Endothelial cell of umbilical vein (primary cell): ENCODE measurements around the gene RFX2. TPM values are rescaled to one million over a fixed set of nuclear protein-coding genes. Genes with fewer than 3 reads are reported as not detected.

Experiments used
- BruUV-seq: library from RNA; stranded (reverse); fragments of 400-500 nt; replicated peaks from 2 replicates; lab custom pipeline; 2021; lab: Mats Ljungman, UMichigan
- CTCF ChIA-PET: fragments of 300-600, 350-600 bp; sonication (Branson Sonifier 250); formaldehyde crosslinking; loops from one replicate; lab custom pipeline; 2021; ENCODE audit warnings: antibody characterized with exemption, inconsistent platforms; lab: Charles Lee
- POLR2A ChIA-PET: fragments of 300-600, 350-600 bp; sonication (Branson Sonifier 250); formaldehyde crosslinking; loops from one replicate; lab custom pipeline; 2021; ENCODE audit warnings: antibody characterized with exemption, inconsistent platforms; lab: Charles Lee
- DNase-seq: peaks from one replicate; pipeline ENCODE4 v3.0.0-alpha.2; 2011; ENCODE audit warnings: low read depth, low spot score
- FAIRE-seq: peaks from 2 replicates; lab custom pipeline; 2011; peaks lifted over from hg19 to GRCh38; lab: Jason Lieb, UNC
- H2AFZ ChIP-seq: 2 replicates; pipeline ENCODE4 v1.6.0; 2012; ENCODE audit warnings: low read depth, low read length, control low read depth, inconsistent platforms
- H3K27ac ChIP-seq: 2 replicates; pipeline ENCODE4 v1.5.1; 2011; ENCODE audit warnings: low read depth, mild to moderate bottlenecking, control low read depth, low read length, moderate library complexity; ENCODE audit not compliant: insufficient read depth
- H3K27me3 ChIP-seq, 2 experiments: 2 replicates each; pipeline versions ENCODE4 v1.6.0 to v1.6.1; 2011; ENCODE audit warnings: low read length in 2 of 2, mixed read lengths in 1 of 2; ENCODE audit not compliant: control insufficient read depth in 2 of 2, insufficient read depth in 2 of 2
- H3K36me3 ChIP-seq, 2 experiments: 2 replicates in 1 of 2; 3 replicates in 1 of 2; pipeline ENCODE4 v1.5.1; 2011; ENCODE audit warnings: low read length in 2 of 2, mild to moderate bottlenecking in 1 of 2, moderate library complexity in 1 of 2; ENCODE audit not compliant: control insufficient read depth in 2 of 2, insufficient read depth in 2 of 2; ENCODE audit errors: extremely low read depth in 1 of 2
- H3K4me1 ChIP-seq: 3 replicates; pipeline ENCODE4 v1.5.1; 2011; ENCODE audit warnings: mild to moderate bottlenecking, low read length; ENCODE audit not compliant: control insufficient read depth, insufficient read depth; ENCODE audit errors: extremely low read depth
- H3K4me2 ChIP-seq: 2 replicates; pipeline ENCODE4 v1.6.1; 2011; ENCODE audit warnings: low read length, control low read depth, mixed read lengths; ENCODE audit not compliant: insufficient read depth
- H3K4me3 ChIP-seq, 3 experiments: fragments of 200-600 bp in 1 of 3; sonication (generic), shearing (Covaris generic) in 1 of 3; replicated peaks in 1 of 3; 2 replicates each; pipeline ENCODE4 v1.5.1; 2011 to 2016; ENCODE audit warnings: control low read depth in 3 of 3, low read length in 3 of 3, mild to moderate bottlenecking in 2 of 3, inconsistent platforms in 1 of 3, low read depth in 1 of 3, moderate library complexity in 1 of 3; ENCODE audit not compliant: insufficient read depth in 1 of 3
- H3K79me2 ChIP-seq: 2 replicates; pipeline ENCODE4 v1.6.0; 2012; ENCODE audit warnings: low read length, inconsistent platforms; ENCODE audit not compliant: control insufficient read depth, insufficient read depth
- H3K9ac ChIP-seq: replicated peaks from 2 replicates; pipeline ENCODE3; 2011; ENCODE audit warnings: low read length, control low read depth; ENCODE audit not compliant: insufficient read depth; ENCODE audit errors: extremely low read depth
- H3K9me1 ChIP-seq: replicated peaks from 3 replicates; pipeline ENCODE4 v1.6.0; 2011; ENCODE audit warnings: mild to moderate bottlenecking, low read length; ENCODE audit not compliant: control insufficient read depth, insufficient read depth; ENCODE audit errors: extremely low read depth
- H3K9me3 ChIP-seq: replicated peaks from 2 replicates; pipeline ENCODE4 v1.5.1; 2012; ENCODE audit warnings: low read length, inconsistent platforms; ENCODE audit not compliant: control insufficient read depth, insufficient read depth
- H4K20me1 ChIP-seq: replicated peaks from 2 replicates; pipeline ENCODE3; 2011; ENCODE audit warnings: mild to moderate bottlenecking, low read length; ENCODE audit not compliant: control insufficient read depth, insufficient read depth; ENCODE audit errors: extremely low read depth
- EZH2 ChIP-seq: IDR thresholded peaks from 2 replicates; pipeline ENCODE4 v1.6.1; 2012; ENCODE audit warnings: borderline replicate concordance, low read depth, mild to moderate bottlenecking, moderate library complexity, low read length, inconsistent platforms; ENCODE audit not compliant: severe bottlenecking
- FOS ChIP-seq: IDR thresholded peaks from 2 replicates; pipeline ENCODE4 v1.6.1; 2011; ENCODE audit warnings: mild to moderate bottlenecking, low read length, moderate library complexity, borderline replicate concordance; ENCODE audit not compliant: insufficient read depth
- GATA2 ChIP-seq: IDR thresholded peaks from 2 replicates; pipeline ENCODE4 v1.7.0; 2011; ENCODE audit warnings: low read depth, mild to moderate bottlenecking, moderate library complexity, mixed read lengths, low read length; ENCODE audit not compliant: insufficient read length, insufficient read depth
- JUN ChIP-seq: IDR thresholded peaks from 2 replicates; pipeline ENCODE4 v1.6.1; 2011; ENCODE audit warnings: borderline replicate concordance, low read depth; ENCODE audit not compliant: insufficient read length, insufficient read depth
- MYC ChIP-seq: IDR thresholded peaks from one replicate; pipeline ENCODE4 v1.6.1; 2011; ENCODE audit warnings: mild to moderate bottlenecking, low read depth, low read length
- POLR2A ChIP-seq: IDR thresholded peaks from 2 replicates; pipeline ENCODE4 v1.6.1; 2012; ENCODE audit warnings: low read depth, mild to moderate bottlenecking, control low read depth, low read length
- POLR2AphosphoS5 ChIP-seq: IDR thresholded peaks from 2 replicates; pipeline ENCODE4 v1.6.1; 2012; ENCODE audit warnings: low read depth, mild to moderate bottlenecking, control low read depth, low read length, moderate library complexity; ENCODE audit not compliant: insufficient read depth
- dilution Hi-C: fragments of 300-500 bp; cut with MboI; formaldehyde crosslinking; loops from one replicate; pipeline ENCODE4 v1.15.0; 2019; ENCODE audit warnings: low sequenced_read_pairs; ENCODE audit not compliant: extremely low pct_ligation_motif_present
- intact Hi-C: fragments of 100-400 bp; cut with micrococcal nuclease; formaldehyde crosslinking; loops from one replicate; pipeline ENCODE4 v1.10.0; 2022
- polyA plus RNA-seq, 4 experiments: library from polyadenylated mRNA; depleted of rRNA in 3 of 4; stranded (reverse) in 3 of 4; unstranded in 1 of 4; fragments of >200 nt; gene quantifications; 2 replicates each; pipeline versions ENCODE4 v1.2.1 to v1.2.3, GENCODE V29; 2011 to 2012; ENCODE audit warnings: missing spikeins in 1 of 4
- total RNA-seq: library from RNA; stranded (reverse); gene quantifications from 2 replicates; pipeline ENCODE4 v1.2.3, GENCODE V29; 2021
- TF ChIP-seq, protein P1 (sequence below), 2 donors: IDR thresholded peaks; 1 replicate in 1 of 2; 2 replicates in 1 of 2; pipeline ENCODE4 v1.5.1; 2011; ENCODE audit warnings: low read length in 2 of 2, mild to moderate bottlenecking in 2 of 2, moderate library complexity in 2 of 2, control low read depth in 1 of 2, inconsistent platforms in 1 of 2, low read depth in 1 of 2; ENCODE audit not compliant: insufficient read depth in 1 of 2; ENCODE audit errors: extremely low read depth in 1 of 2
- TF ChIP-seq, protein P2 (sequence below): IDR thresholded peaks from 2 replicates; pipeline ENCODE4 v1.6.1; 2011; ENCODE audit not compliant: insufficient read depth, insufficient read length

RFX2 gene
- total and polyA plus RNA-seq, 2 donors (not counting 3 experiments of a cell fraction or from before 2014, with no cell fraction given) = 16.1 to 19.0 TPM

GRCh38 chr19:6000228-6000847 lies 110.0 kb downstream of the RFX2 start:
- intact Hi-C loops (no loop called here), dilution Hi-C loops (no loop called here)
- Histone ChIP-seq H4K20me1 (no peaks in the 10 kb centered on the region), H3K36me3 (peaks cover 3 to 16% of the 10 kb centered on the region in 2 experiments), H3K27ac (no peak overlapping the region), H3K4me1 (no peaks in the 10 kb centered on the region), H3K9ac (no peak overlapping the region), H3K27me3 (no peaks in the 10 kb centered on the region), H3K4me2 (no peak overlapping the region), H3K4me3 (no peak overlapping the region), H3K9me1 (no peaks in the 10 kb centered on the region), H3K79me2 (no peaks in the 10 kb centered on the region), H2AFZ (no peak overlapping the region), H3K9me3 (no peaks in the 10 kb centered on the region)
- FAIRE-seq = no peak
- BruUV-seq = no TSS peak
- DNase-seq = no peak
- CTCF ChIA-PET = interaction anchor here (1.3 to 3.1 kb wide), 4 partner anchors 13 to 32 kb away, joined by 3 to 13 read pairs (median 8); no protein-coding TSS in a partner anchor
- TF ChIP-seq POLR2A (no peak), JUN (no peak), MYC (no peak), EZH2 (no peak), POLR2AphosphoS5 (no peak), FOS (no peak), GATA2 (no peak)
- TF ChIP-seq, protein P1, sequence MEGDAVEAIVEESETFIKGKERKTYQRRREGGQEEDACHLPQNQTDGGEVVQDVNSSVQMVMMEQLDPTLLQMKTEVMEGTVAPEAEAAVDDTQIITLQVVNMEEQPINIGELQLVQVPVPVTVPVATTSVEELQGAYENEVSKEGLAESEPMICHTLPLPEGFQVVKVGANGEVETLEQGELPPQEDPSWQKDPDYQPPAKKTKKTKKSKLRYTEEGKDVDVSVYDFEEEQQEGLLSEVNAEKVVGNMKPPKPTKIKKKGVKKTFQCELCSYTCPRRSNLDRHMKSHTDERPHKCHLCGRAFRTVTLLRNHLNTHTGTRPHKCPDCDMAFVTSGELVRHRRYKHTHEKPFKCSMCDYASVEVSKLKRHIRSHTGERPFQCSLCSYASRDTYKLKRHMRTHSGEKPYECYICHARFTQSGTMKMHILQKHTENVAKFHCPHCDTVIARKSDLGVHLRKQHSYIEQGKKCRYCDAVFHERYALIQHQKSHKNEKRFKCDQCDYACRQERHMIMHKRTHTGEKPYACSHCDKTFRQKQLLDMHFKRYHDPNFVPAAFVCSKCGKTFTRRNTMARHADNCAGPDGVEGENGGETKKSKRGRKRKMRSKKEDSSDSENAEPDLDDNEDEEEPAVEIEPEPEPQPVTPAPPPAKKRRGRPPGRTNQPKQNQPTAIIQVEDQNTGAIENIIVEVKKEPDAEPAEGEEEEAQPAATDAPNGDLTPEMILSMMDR (IDR thresholded peaks at IDR 0.05; ENCODE audit: extremely low read depth in 1 of 2, insufficient read depth in 1 of 2, low read depth in 1 of 2, low read length in 2 of 2) = no peak
- TF ChIP-seq, protein P2, sequence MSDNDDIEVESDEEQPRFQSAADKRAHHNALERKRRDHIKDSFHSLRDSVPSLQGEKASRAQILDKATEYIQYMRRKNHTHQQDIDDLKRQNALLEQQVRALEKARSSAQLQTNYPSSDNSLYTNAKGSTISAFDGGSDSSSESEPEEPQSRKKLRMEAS = no peak
- POLR2A ChIA-PET = no interaction called here
